Measurements from ENCODE around the gene KCND1. TPM values are rescaled to one million over a fixed set of nuclear protein-coding genes. Genes with fewer than 3 reads are reported as not detected.

Gene KCND1
- total RNA-seq, 1 donor: 3.0 TPM

GRCh38 chrX:48939524-48940228 lies 32.0 kb downstream of the KCND1 start:
- DNase-seq (ENCODE audit: low read depth in 2 of 3, low spot score in 2 of 3): no peak

GRCh38 chrX:48938721-48939425 lies 32.8 kb downstream of the KCND1 start:
- DNase-seq (ENCODE audit: low read depth in 2 of 3, low spot score in 2 of 3): peak in 2 of 3 donors; percentile 62 to 85

DNA sequence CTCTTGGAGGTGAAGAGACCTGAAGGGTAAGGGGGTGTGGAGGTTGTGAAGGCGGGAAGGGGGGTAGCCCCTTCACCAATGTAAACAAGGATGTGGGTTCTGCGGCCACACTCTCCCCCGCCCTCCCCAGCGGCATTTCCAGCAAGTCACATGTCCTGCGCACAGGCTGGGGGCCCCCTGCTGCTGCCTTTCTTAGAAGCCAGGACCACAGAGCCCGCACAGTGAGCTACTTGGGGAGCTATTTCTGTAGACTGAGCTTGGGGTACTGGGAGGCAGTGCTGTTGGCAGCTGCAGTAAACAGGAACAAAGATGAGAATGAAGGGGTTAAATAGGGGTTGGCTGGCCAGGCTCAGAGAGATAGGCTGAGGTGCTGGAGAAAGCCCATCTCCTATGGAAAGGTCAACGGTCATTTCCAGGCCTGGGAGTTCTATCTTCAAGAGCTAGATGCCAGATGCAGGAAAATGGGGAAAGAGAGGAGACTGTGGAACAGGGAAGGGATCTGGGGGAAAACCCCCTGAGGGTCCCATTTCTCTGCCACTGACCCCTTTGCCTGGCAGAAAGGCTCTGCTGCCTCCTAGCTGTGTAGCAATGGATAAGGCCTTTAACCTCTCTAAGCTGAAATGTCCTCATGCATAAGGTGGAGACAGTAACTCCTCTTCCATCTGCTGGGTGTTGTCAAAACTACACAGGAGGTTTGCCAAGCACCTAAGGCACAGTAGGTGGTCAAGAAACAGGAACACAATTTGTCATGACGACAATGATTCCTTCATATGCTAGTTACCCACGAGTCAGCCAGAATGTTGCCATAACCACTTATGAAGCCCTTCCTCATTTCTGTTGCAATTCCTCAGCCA lies 34.4 kb downstream of the KCND1 start:
- peak; percentile 76 to 93 (median 83) for DNase-seq (ENCODE audit: low read depth in 2 of 3, low spot score in 2 of 3)

DNA sequence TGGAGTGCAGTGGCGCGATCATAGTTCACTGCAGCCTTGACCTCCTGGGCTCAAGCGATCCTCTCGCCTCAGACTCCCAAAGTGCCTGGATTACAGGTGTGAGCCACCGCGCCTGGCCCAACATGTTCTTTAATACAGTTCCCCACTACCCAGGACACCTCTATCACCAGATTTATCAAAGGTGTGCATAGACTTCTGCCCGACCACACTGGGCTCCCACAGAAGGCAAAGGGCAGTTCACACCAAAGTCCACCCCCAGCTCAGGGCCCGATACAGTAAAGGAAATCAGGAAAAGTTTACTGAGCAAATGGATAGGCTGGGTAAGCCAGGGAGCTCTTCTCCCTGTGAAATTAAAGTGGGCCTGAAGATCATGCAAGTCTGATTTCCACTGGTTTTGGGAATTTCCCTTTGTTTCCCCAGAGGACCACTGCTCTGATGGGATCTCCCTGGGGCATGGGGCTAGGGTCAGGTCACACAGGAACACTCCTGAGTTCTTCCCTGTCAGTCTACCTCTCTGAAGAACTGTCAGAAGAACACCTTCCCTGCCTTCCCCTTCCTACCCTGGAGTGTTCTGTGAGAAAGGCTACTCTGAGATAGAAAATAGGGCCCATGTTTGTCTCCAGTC lies 35.1 kb downstream of the KCND1 start:
- no peak for DNase-seq (ENCODE audit: low read depth in 2 of 3, low spot score in 2 of 3)

DNA sequence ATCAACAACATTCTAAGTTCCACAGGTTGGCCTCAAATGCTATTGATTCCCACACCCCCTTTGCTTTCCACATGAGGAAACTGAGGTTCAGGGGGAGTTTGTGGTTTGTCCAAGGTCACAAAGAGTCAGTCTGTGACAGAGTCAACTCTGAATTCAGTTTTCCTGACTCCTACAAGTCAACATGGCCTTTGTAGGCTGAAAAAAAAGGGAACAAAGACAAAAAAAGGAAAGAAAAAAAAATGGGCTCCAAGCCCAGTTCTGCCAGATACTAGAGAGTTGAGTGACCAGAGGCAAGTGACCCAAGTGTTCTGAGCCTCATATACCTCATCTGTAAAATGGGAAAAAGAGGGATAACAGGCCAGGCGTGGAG lies 36.4 kb downstream of the KCND1 start:
- DNase-seq (ENCODE audit: low read depth in 2 of 3, low spot score in 2 of 3): no peak

DNA sequence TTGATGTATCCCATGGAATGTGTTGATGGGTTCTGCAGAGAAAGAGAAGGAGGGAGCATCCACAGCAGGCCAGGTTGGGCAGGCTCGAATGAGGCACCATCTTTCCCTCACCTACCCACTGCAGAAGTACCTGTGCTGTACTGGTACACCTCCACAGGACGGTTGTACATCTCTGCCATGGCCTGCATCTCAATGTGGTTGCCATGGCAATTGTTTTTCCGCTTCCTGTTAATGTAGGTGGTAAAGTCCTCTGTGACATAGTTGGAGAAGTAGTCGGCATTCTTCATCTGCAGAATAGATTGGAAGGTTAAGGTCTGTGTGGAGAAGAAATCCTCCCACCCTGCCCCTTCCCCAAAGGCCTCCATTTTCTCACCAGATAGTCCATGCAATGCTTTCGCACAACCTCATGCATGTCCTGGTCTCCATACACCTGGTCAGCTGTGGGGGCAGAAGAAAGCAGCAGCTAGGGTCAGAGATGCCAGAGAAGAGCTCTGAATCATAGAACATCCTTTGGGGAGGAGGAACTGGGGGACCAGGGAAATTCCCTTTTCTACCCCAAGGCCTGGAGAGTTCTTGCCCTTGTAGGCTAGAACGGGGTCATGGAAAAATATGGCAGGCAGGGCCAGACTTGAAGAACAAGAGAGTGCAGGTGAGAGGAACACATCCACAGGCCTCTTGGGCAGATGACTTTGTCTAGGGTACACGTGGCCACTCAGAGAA lies 36.9 kb downstream of the KCND1 start:
- no peak for DNase-seq (ENCODE audit: low read depth in 2 of 3, low spot score in 2 of 3)

- no peak for DNase-seq (ENCODE audit: low read depth in 2 of 3, low spot score in 2 of 3)
Measured at GRCh38 chrX:48933757-48934156, 37.9 kb downstream of the KCND1 start.

DNA sequence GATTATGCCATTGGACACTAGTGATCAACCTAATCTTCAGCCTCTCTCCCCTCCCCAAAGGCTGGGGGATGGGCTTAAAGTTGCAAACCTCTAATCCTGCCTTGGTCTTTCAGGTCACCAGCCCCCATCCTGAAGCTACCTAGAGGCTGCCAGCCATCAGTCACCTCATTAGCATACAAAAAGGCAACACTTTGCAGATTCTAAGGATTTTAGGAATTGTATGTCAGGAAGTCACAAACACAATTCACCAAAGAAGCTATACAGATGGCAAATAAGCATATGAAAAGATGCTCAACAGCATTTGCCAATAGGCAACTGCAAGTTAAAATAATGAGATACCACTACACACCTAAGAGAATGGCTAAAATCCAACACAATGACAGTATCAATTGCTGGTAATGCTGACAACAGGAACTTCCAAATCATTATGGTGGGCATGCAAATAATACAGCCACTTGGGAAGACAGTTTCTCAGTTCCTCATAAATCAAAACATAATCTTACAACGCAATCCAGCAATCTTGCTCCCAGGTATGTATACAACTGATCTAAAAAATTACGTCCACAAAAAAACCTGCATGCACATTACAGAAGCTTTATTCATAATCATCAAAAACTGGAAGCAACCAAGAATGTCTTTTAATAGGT lies 43.8 kb downstream of the KCND1 start:
- no peak for DNase-seq (ENCODE audit: low read depth in 2 of 3, low spot score in 2 of 3)

DNA sequence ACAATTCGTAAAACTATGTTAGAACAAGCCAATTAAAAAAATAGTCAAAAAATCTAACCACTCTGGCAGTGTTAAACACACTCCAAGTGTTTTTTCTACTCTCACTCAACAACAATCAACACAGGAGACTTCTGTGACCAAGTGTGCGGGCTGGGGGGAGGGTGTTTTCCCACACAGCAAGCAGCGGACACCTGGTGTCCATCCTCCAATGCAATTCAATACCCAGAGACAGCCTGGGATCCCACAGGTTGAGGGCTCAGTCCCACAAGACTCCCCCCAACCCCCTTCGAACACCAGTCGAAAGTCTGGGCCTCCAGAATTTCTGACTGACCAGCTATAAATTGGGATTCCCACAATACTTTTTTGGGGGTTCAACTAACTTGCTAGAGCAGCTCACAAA lies 44.5 kb downstream of the KCND1 start:
- no peak for DNase-seq (ENCODE audit: low read depth in 2 of 3, low spot score in 2 of 3)

DNA sequence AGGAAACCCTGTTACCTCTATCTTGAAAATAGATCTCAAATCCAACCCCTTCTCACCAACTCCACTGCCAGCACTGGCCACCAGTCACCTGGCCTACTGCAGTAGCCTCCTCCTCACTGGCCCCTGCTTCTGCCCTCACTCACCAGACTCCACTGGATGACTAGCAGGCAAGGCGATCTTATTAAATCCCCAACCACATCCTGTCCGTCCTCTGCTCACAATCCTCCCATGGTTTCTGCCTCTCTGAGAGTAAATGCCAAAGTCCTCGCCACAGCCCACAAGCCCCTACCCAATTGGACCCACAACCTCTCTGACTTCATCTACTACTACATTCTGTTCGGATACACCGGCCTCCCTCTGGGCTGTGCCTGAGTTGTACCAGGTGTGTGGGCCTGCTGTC lies 47.4 kb downstream of the KCND1 start:
- DNase-seq (ENCODE audit: low read depth in 2 of 3, low spot score in 2 of 3): no peak

GRCh38 chrX:48923771-48924170 lies 47.9 kb downstream of the KCND1 start:
- DNase-seq (ENCODE audit: low read depth in 2 of 3, low spot score in 2 of 3): no peak

DNA sequence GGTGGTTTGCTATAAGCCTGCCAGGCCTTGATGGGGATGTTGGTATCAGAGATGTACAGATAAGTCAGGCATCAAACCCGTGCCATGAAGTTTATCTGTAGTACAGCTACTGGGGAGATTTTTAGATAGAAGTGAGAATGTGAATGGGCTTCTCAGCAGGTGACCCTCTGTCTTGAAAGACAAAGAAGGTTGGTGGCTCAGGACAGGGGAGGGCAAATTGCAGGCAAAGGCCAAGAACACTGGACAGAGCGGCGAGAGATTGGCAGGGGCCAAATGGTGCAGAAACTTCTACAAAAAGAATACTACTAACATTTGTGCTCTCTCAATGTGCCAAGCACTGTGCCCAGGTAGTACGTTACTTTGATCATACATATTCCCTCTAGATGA lies 50.9 kb downstream of the KCND1 start:
- no peak for DNase-seq (ENCODE audit: low read depth in 2 of 3, low spot score in 2 of 3)

- DNase-seq (ENCODE audit: low read depth in 2 of 3, low spot score in 2 of 3): no peak
Measured at GRCh38 chrX:48919947-48920717, 51.5 kb downstream of the KCND1 start.

DNA sequence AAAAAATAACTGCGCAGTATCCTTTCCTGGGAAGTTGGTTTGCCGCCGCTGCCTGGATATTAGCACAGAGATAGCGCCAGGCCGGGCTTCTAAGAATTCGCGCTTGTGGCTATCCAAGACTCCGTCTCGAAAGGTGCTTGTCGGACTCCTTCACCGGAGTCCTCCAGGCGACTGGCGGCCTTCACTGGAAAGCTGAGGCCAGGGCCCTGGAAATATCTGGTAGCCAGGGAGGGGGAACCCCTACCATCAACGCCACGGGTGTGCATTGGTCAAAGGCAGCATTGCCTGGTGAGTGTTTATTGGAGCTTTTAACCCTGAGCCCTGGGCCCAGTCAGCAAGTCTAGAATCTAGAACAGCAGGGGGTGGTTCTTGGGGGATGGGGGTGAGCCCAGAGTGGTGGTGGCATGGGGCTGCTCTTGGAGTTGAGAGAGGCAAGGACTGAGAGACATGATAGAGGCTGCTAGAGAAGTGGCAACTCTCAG lies 52.2 kb downstream of the KCND1 start:
- peak in 1 of 3 donors; percentile 39 for DNase-seq (ENCODE audit: low read depth in 2 of 3, low spot score in 2 of 3)

DNA sequence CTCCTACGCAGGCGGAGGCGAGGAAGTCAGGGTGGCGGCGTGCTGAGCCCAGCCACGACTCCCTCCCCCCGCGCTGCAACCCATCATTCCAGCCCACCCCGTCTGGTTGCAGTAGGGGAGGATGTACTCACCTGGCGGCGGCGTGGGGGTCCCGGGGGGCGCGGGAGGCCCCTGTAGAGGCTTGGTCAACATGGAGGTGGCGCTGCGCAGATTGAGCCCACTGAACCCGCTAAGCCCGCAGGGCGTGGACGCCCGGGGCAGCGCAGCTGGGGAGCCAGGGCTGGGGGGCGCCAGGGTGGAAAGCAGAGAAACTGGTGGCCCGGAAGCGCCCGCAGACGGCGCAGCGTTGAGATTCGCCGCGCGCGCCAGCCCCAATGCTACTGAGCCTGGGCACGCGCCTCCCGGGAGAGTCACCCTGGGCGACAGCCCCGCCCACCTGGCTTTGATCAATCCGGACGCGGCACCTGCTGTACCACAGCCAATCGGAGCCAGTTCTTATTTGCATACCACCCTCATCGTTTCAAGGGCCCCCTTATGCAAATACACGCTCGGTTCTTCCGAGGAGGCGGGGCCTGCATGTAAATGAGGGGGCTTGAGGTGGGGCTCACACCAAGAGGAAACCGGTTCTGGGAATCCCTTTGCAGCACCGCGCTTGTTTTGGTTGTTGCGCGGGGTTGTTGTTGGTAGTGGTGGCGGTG lies 52.9 kb downstream of the KCND1 start, which contains the start of gene PIM2:
PIM2 (minus strand) TSS at position 382 of the 698 bp plus-strand sequence; CDS start at position 192, 190 bp downstream.
- DNase-seq (ENCODE audit: low read depth in 2 of 3, low spot score in 2 of 3): peak; percentile 71 to 96 (median 92)

DNA sequence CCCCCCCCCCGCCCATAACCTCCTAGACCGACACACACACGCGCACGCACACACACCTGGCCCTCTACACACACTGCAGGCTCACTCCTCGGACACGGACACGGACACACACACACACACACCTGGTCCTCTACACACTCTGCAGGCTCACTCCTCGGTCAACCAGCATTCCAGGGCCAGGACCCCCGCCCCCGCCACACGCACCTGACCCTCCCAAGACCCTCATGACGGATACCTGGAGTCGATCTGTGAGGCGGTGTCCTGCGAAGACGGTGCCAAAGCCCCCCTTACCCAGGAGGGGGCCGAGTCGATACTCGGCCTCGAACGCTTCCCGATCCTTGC lies 53.4 kb downstream of the KCND1 start:
- no peak for DNase-seq (ENCODE audit: low read depth in 2 of 3, low spot score in 2 of 3)

- peak; percentile 85 to 92 (median 87) for DNase-seq (ENCODE audit: low read depth in 2 of 3, low spot score in 2 of 3)
Measured at GRCh38 chrX:48917139-48918001, 54.3 kb downstream of the KCND1 start.

Measured in hematopoietic multipotent progenitor cell (in vitro differentiated cells).